Upper lobe of right lung (tissue), 1 donor: ENCODE results near the gene NOM1. TPM values are rescaled to one million over a fixed set of nuclear protein-coding genes. Genes with fewer than 3 reads are reported as not detected.

Source experiments
- ATAC-seq: fragments of 200-7000 bp; cut with Tn5 transposase; one replicate; pipeline ENCODE4 v1.9.1; 2020; ENCODE audit warnings: mild to moderate bottlenecking, moderate library complexity
- DNase-seq: peaks from one replicate; pipeline ENCODE4 v3.0.0-alpha.2; 2020
- H3K27ac ChIP-seq: fragments of 200-600 bp; one replicate; pipeline ENCODE4 v1.8.0; 2022
- H3K27me3 ChIP-seq: fragments of 200-600 bp; one replicate; pipeline ENCODE4 v1.8.0; 2022; ENCODE audit warnings: mild to moderate bottlenecking
- H3K36me3 ChIP-seq: fragments of 200-600 bp; one replicate; pipeline ENCODE4 v1.8.0; 2022
- H3K4me1 ChIP-seq: fragments of 200-600 bp; one replicate; pipeline ENCODE4 v1.8.0; 2022
- H3K4me3 ChIP-seq: fragments of 200-600 bp; one replicate; pipeline ENCODE4 v1.8.0; 2022; ENCODE audit warnings: mild to moderate bottlenecking
- H3K9me3 ChIP-seq: fragments of 200-600 bp; one replicate; pipeline ENCODE4 v1.8.0; 2022
- intact Hi-C: fragments of 100-400 bp; cut with DNase I; formaldehyde crosslinking; loops from one replicate; pipeline ENCODE4 v1.11.0; 2022
- total RNA-seq: library from RNA; stranded (reverse); fragmentation: NEBNext Ultra II Directional; extraction: Animal tissue kit (Norgen Biotek cat#: 25700); gene quantifications from one replicate; pipeline ENCODE4 v1.2.1, GENCODE V29; 2021
- TF ChIP-seq, protein P1 (sequence below): fragments of 200-600 bp; IDR thresholded peaks from one replicate; pipeline ENCODE4 v1.8.0; 2022; ENCODE audit warnings: antibody characterized with exemption
- donor health status: DM: no; HTN: yes; CAD: no; lungs with severe emphysema.

NOM1 gene
- total RNA-seq, 1 donor from 2014 or later, result 20.6 TPM

DNA sequence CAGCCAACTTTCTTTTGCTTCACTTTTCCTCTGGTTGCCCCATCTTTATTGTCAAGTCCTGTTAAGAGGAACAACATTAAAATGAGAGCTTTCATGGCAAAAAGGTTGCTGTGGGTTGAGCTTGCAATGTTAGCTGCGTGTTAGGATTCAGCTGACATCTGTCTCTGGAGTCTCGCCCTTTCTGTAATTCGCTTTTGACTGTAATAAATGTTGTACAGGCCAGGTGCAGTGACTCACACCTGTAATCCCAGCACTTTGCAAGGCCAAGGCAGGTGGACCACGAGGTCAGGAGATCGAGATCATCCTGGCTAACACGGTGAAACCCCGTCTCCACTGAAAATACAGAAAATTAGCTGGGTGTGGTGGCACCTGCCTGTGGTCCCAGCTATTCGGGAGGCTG, 36.9 kb downstream of the NOM1 start:
- intact Hi-C loops, result no loop called here
- H3K4me3 ChIP-seq, result no peak overlapping the region
- no peaks in the 10 kb centered on the region for H3K36me3 ChIP-seq
- H3K9me3 ChIP-seq, result no peaks in the 10 kb centered on the region
- ATAC-seq (no peak), DNase-seq (no peak)
- peaks cover 15% of the 10 kb centered on the region for H3K27me3 ChIP-seq
- H3K4me1 ChIP-seq, result no peaks in the 10 kb centered on the region
- H3K27ac ChIP-seq, result no peak overlapping the region
- TF ChIP-seq, protein P1, sequence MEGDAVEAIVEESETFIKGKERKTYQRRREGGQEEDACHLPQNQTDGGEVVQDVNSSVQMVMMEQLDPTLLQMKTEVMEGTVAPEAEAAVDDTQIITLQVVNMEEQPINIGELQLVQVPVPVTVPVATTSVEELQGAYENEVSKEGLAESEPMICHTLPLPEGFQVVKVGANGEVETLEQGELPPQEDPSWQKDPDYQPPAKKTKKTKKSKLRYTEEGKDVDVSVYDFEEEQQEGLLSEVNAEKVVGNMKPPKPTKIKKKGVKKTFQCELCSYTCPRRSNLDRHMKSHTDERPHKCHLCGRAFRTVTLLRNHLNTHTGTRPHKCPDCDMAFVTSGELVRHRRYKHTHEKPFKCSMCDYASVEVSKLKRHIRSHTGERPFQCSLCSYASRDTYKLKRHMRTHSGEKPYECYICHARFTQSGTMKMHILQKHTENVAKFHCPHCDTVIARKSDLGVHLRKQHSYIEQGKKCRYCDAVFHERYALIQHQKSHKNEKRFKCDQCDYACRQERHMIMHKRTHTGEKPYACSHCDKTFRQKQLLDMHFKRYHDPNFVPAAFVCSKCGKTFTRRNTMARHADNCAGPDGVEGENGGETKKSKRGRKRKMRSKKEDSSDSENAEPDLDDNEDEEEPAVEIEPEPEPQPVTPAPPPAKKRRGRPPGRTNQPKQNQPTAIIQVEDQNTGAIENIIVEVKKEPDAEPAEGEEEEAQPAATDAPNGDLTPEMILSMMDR, result no peak

DNA sequence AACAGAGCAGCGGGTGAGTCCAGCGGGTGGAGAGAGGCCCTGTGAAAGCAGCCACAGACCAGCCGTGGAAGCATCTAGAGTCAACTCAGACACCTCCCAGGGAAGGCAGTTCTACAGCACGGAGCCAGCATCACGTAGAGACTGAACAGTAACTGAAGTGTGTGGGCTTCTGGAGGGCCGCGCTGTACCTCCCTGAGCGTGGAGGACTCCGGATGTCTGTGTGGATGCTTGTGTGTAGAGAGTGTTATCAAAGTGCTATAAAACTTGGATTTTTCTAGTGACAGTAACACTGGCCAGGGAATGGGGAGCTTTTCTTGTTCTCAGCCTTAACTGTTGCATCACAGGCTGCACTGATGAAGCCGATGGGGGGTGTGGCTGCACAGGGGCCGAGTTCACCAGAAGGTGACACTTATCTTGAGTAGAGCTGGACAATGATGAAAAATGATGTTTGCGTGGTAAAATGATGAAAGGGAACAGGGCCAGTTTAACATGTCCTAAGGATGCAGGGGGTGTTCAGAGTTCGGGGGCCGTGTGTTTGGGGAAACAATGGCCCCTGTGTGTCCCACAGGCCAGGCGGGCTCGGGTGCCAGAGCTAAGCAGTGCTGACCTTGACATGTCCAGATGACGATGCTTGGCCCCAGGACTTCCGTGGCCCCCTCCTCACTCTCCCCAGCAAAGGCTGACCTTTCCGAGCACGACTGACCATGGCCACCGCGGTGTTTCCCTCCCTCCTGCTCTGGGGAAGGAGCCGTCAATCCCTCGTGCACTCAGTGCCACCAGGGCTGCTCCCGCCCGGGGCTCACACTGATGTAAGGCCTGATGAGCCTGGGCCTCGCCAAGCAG, 39.1 kb downstream of the NOM1 start:
- no peaks in the 10 kb centered on the region for H3K9me3 ChIP-seq
- ATAC-seq, result no peak
- H3K27ac ChIP-seq, result no peak overlapping the region
- H3K36me3 ChIP-seq, result no peaks in the 10 kb centered on the region
- no peaks in the 10 kb centered on the region for H3K4me1 ChIP-seq
- peaks cover 23% of the 10 kb centered on the region for H3K27me3 ChIP-seq
- intact Hi-C loops, result no loop called here
- TF ChIP-seq, protein P1, result no peak
- DNase-seq, result no peak
- H3K4me3 ChIP-seq, result no peak overlapping the region

DNA sequence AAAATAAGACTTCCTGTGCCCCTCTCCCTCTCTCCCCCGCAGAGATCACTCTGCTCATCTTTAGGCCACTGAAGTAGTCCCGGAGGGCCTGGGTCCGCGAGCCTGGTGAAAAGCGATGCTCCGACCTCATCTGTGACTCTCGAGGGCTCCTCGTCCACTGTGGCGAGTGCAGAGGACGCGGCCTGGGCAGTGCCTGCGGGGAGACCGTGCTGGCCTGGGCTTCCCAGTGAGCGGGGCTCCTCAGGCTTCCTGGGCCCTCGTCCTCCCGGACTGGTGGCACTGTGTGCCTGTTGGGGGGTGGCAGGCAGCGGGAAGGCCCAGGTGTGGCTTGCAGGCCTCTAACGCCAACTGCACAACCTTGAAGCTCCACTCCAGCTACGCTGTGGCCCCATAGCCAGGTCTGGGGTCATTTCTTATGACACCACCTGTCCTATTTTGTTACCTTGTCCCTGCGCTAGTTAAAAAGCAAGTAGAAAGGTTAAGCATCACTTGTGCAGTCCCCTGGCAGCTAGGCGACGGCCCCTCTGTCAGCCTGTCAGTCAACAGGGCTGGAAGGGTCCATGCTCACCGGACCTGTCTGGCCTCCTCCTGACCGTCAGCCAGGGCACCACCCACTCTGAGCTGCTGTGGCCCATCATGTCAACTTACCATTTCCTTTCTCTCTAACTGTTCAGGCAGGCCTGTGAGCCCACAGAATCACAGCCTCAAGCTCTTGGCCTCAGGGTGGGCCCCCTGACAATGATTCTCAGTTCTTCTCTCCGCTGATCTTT, 40.4 kb downstream of the NOM1 start:
- ATAC-seq, result no peak
- Histone ChIP-seq H3K4me1 (no peaks in the 10 kb centered on the region), H3K4me3 (no peak overlapping the region), H3K36me3 (no peaks in the 10 kb centered on the region), H3K9me3 (no peaks in the 10 kb centered on the region), H3K27me3 (peaks cover 27% of the 10 kb centered on the region), H3K27ac (no peak overlapping the region)
- TF ChIP-seq, protein P1, result no peak
- no peak for DNase-seq
- intact Hi-C loops, result no loop called here

DNA sequence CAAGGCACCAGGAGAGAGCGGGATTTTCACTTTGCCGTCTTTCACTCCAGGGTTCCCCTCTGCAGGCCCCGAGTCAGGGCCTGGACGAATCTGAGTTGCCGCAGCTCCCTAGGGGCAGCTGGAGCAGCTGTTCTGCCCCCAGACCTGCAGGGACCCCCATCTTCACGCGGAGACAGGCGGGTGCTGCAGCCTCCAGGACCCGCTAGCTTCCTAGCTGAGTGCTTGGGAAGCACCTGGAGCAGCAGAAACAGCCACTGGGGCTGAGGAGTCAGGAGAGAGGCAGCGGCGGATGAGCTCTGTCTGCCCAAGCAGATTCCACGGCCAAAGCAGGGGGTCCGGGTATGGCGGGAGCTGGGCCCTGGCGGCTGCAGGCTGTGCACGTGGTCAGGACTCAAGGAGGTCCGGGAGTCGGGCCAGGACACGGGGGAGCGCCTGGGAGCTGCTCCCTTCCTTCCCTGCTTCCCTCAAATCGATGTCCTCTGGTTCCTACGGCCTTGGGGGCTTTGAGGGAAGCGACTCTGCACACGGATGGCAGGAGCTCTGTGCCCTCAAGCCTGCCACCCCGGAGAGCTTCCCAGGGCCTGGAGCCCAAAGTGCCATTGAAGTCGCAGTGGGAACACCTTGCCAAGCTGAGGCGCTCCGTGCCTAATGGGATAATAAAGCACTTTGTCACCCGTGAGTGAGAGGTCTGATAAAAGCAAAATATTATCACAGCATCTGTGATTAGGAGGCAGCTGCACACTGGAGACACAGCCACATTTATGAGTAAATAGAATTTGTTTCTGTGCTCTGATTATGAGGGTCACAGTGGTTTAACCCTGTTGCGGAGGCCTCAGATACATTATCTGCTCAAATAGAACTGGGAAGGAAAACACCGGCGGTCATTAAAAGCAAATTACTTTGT, 43.8 kb downstream of the NOM1 start:
- intact Hi-C loops, result no loop called here
- H3K27ac ChIP-seq, result no peak overlapping the region
- H3K4me3 ChIP-seq, result no peak overlapping the region
- H3K4me1 ChIP-seq, result no peaks in the 10 kb centered on the region
- no peaks in the 10 kb centered on the region for H3K9me3 ChIP-seq
- peaks cover 32% of the 10 kb centered on the region for H3K27me3 ChIP-seq
- ATAC-seq (peak; percentile 59), DNase-seq (peak; percentile 74)
- no peaks in the 10 kb centered on the region for H3K36me3 ChIP-seq
- TF ChIP-seq, protein P1, result no peak

DNA sequence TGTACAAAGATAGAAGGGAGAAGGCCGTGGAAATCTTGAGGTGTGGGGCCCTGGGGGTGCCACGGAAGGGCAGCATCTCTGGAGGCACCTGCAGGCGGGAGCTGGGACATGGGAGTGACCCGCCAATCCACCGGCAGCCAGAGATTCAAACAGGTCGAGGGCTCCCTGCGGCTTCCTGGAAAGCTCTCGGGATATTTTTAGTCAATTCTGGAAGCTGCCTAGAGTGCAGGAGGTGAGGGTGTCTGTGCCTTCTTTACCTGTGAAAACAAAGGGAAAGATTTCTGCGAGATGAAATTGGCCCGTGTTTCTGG, 44.4 kb downstream of the NOM1 start:
- TF ChIP-seq, protein P1, result no peak
- intact Hi-C loops, result no loop called here
- no peak overlapping the region for H3K27ac ChIP-seq
- H3K36me3 ChIP-seq, result no peaks in the 10 kb centered on the region
- no peak overlapping the region for H3K4me3 ChIP-seq
- no peak for DNase-seq
- no peak for ATAC-seq
- peaks cover 33% of the 10 kb centered on the region for H3K27me3 ChIP-seq
- H3K9me3 ChIP-seq, result no peaks in the 10 kb centered on the region
- no peaks in the 10 kb centered on the region for H3K4me1 ChIP-seq
